Gastroesophageal sphincter (tissue), 4 donors: ENCODE results near the gene ARID1B. TPM values are rescaled to one million over a fixed set of nuclear protein-coding genes. Genes with fewer than 3 reads are reported as not detected.
A peak's percentile ranks its signal among the peaks of the same experiment; 100 is the strongest.

Experiments
- ATAC-seq: fragments of 150-250 bp; one replicate; pipeline ENCODE4 v1.9.1; 2016; ENCODE audit warnings: mild to moderate bottlenecking, moderate library complexity
- H3K27ac ChIP-seq, 4 donors: fragments of 200-600 bp; sonication (generic) in 3 of 4; 1 replicate in 3 of 4; 2 replicates in 1 of 4; pipeline ENCODE4 v1.5.1; 2016 to 2019
- H3K27me3 ChIP-seq: fragments of 200-600 bp; sonication (generic); one replicate; pipeline ENCODE4 v1.5.1; 2019
- H3K36me3 ChIP-seq, 2 donors: fragments of 200-600 bp; sonication (generic); one replicate each; pipeline ENCODE4 v1.5.1; 2019; ENCODE audit warnings: control low read depth in 1 of 2
- H3K4me1 ChIP-seq, 3 donors: fragments of 200-600 bp; sonication (generic); 1 replicate in 2 of 3; 2 replicates in 1 of 3; pipeline ENCODE4 v1.5.1; 2016 to 2019; ENCODE audit warnings: control low read depth in 2 of 3
- H3K4me3 ChIP-seq, 2 donors: fragments of 200-600 bp; sonication (generic); one replicate each; pipeline ENCODE4 v1.5.1; 2019; ENCODE audit warnings: mild to moderate bottlenecking in 1 of 2, moderate library complexity in 1 of 2
- H3K9me3 ChIP-seq, 3 donors: fragments of 200-600 bp; sonication (generic); one replicate each; pipeline ENCODE4 v1.5.1; 2017 to 2019; ENCODE audit warnings: control low read depth in 2 of 3
- EP300 ChIP-seq: sonication (generic); formaldehyde crosslinking; IDR thresholded peaks from one replicate; pipeline ENCODE4 v1.6.1; 2017; ENCODE audit warnings: antibody characterized with exemption, mild to moderate bottlenecking
- POLR2A ChIP-seq, 2 donors: fragments of 450-650 bp; IDR thresholded peaks; one replicate each; pipeline ENCODE4 v1.6.1; 2017; ENCODE audit warnings: antibody characterized with exemption in 2 of 2, mild to moderate bottlenecking in 2 of 2, moderate library complexity in 1 of 2
- POLR2AphosphoS5 ChIP-seq: sonication (generic); formaldehyde crosslinking; IDR thresholded peaks from one replicate; pipeline ENCODE4 v1.6.1; 2017; ENCODE audit warnings: antibody characterized with exemption
- WGBS, 2 donors: methylation state at CpG; one replicate each; pipeline ENCODE4 v1.1.5; 2018; ENCODE audit warnings: low coverage in 1 of 2; 5-methylcytosine and 5-hydroxymethylcytosine counted together
- total RNA-seq, 4 donors: library from RNA; depleted of rRNA; stranded (reverse); fragments of >200 nt; gene quantifications; one replicate each; pipeline ENCODE4 v1.1.0, GENCODE V29; 2016
- TF ChIP-seq, protein P1 (sequence below), 4 experiments: fragments of 200-600 bp in 2 of 4; fragments of 450-650 bp in 2 of 4; sonication (generic) in 1 of 4; IDR thresholded peaks; one replicate each; pipeline ENCODE4 v1.5.1; 2017 to 2019; ENCODE audit warnings: antibody characterized with exemption in 4 of 4, mild to moderate bottlenecking in 2 of 4, moderate library complexity in 2 of 4

ARID1B gene
- total RNA-seq, 4 donors from 2014 or later: 40.0 to 106 (median 79.7) TPM

DNA sequence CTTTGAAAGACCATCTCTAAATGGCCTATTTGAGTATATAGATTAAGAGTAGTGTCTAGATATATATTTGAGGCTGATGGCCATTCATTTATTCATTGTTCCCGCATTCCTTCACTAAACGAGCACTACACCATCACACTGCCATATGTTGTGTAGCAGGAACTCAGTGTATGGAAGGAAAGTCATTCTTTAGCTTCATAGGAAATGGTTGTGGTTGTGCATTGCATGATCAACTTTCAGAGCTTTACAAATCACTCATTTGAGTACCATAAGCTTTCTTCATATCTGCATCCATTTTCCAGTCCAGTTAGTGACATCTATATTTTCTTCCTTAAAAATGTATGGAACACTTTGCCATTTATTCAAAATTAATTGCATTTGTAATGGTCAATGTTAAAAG, 97.9 kb downstream of the ARID1B start:
- TF ChIP-seq, protein P1, sequence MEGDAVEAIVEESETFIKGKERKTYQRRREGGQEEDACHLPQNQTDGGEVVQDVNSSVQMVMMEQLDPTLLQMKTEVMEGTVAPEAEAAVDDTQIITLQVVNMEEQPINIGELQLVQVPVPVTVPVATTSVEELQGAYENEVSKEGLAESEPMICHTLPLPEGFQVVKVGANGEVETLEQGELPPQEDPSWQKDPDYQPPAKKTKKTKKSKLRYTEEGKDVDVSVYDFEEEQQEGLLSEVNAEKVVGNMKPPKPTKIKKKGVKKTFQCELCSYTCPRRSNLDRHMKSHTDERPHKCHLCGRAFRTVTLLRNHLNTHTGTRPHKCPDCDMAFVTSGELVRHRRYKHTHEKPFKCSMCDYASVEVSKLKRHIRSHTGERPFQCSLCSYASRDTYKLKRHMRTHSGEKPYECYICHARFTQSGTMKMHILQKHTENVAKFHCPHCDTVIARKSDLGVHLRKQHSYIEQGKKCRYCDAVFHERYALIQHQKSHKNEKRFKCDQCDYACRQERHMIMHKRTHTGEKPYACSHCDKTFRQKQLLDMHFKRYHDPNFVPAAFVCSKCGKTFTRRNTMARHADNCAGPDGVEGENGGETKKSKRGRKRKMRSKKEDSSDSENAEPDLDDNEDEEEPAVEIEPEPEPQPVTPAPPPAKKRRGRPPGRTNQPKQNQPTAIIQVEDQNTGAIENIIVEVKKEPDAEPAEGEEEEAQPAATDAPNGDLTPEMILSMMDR (IDR thresholded peaks at IDR 0.05): no peak
- TF ChIP-seq POLR2AphosphoS5 (no peak), EP300 (no peak), POLR2A (IDR thresholded peaks at IDR 0.05) (no peak)
- WGBS, 2 donors: 85% methylated on average over 2 of the region's 2 CpGs; no CpG with 5 or more reads in 1 of the 2 donors
- Histone ChIP-seq H3K4me3 (no peak overlapping the region), H3K4me1 (peaks cover 1 to 77% (median 13%) of the 10 kb centered on the region in 3 donors), H3K27ac (no peak overlapping the region), H3K27me3 (no peaks in the 10 kb centered on the region), H3K36me3 (peaks cover 0 to 5% of the 10 kb centered on the region in 2 donors), H3K9me3 (no peaks in the 10 kb centered on the region)
- ATAC-seq: no peak

DNA sequence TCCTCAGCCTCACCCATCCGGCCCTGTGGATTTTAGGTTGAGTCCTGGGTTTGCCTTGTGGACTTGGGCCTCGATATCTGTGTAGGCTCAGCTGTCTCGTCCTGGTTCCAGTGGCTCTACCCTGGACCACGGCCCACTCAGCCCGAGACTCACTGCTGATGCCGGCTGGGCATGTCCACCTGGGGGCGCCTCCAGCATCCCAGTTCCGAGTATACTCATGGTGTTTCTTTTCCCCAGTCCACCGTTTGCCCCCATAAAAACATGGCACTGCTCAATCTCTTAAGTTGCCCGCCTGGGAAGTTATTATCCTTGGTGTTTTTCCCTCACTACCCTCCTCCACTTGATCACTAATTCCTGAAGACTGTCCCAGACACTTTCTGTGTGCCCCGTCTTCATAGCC, 99.1 kb downstream of the ARID1B start:
- Histone ChIP-seq H3K4me3 (no peak overlapping the region), H3K4me1 (peaks cover 0 to 71% (median 11%) of the 10 kb centered on the region in 3 donors), H3K36me3 (peaks cover 0 to 5% of the 10 kb centered on the region in 2 donors), H3K27ac (no peak overlapping the region), H3K9me3 (no peaks in the 10 kb centered on the region), H3K27me3 (no peaks in the 10 kb centered on the region)
- 73 to 78% methylated on average over 7 to 11 of the region's 11 CpGs for WGBS, 2 donors
- no peak for ATAC-seq
- TF ChIP-seq EP300: no peak
- TF ChIP-seq, protein P1 (IDR thresholded peaks at IDR 0.05): peak in 1 of 4 experiments; percentile 35
- no peak for TF ChIP-seq POLR2A (IDR thresholded peaks at IDR 0.05)

DNA sequence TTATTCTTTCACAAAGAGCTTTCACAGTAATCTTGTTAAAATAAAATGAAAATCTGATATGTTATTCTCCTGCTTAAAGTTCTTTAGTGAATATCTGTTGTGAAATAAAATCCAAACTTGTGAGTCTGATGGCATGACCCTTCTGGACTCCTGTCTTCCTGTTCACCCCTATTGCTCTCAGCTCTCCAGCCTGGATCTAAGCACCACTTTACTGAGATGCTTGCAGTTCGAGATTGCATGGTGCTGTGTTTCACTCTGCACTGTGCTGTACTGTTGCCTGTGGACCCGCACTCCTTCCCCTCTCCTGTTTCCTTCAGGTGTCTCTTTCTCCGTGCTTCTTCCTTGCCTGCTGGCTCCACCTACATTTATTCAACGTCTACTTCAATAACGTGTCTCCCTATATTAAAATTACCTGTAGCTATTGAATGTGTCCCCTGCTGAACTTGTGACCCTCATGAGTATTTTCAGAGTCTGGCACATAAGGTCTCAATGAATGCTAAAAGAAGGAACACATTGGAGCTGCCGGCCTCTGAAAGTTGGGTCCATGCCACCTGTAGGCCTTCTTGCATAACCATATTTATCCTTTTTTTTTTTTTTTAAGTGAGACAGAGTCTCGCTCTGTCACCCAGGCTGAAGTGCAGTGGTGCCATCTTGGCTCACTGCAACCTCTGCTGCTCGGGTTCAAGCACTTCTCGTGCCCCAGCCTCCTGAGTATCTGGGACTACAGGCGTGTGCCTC, 100.1 kb downstream of the ARID1B start:
- 62 to 67% methylated on average over 7 to 8 of the region's 10 CpGs for WGBS, 2 donors
- Histone ChIP-seq H3K4me3 (no peak overlapping the region), H3K36me3 (peaks cover 0 to 5% of the 10 kb centered on the region in 2 donors), H3K9me3 (no peaks in the 10 kb centered on the region), H3K4me1 (peaks cover 0 to 77% (median 17%) of the 10 kb centered on the region in 3 donors), H3K27ac (no peak overlapping the region), H3K27me3 (no peaks in the 10 kb centered on the region)
- ATAC-seq: no peak
- TF ChIP-seq, protein P1 (IDR thresholded peaks at IDR 0.05): no peak
- no peak for TF ChIP-seq POLR2A (IDR thresholded peaks at IDR 0.05)
- no peak for TF ChIP-seq POLR2AphosphoS5
- no peak for TF ChIP-seq EP300

DNA sequence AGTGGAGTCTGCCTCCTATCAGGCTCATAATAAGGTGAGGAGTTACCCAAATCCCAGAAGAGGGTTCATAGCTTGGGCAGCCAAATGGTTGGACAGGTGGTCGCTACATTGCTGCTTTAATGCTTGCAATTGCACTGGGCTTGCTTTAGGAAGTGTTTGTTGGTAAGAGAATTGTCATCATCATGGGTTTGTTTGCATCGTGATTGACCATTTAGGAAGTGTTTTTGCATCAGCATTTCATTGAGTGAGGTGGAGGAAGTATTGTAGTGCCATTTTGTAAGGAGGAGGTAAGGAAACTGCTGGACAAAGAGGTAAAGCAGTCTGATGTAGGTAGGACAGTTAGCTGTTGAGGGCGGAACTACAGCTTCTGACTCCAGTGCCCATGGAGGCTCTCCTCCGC, 101.5 kb downstream of the ARID1B start:
- WGBS, 2 donors: 80 to 100% methylated on average over 1 to 2 of the region's 4 CpGs

More for the DNA sequence above, 101.5 kb downstream of the ARID1B start:
- H3K4me1 ChIP-seq: peaks cover 0 to 80% (median 20%) of the 10 kb centered on the region in 3 donors
- no peaks in the 10 kb centered on the region for H3K9me3 ChIP-seq
- no peak overlapping the region for H3K4me3 ChIP-seq
- no peak for ATAC-seq
- TF ChIP-seq, protein P1 (IDR thresholded peaks at IDR 0.05): no peak
- H3K27me3 ChIP-seq: no peaks in the 10 kb centered on the region
- H3K36me3 ChIP-seq: peaks cover 0 to 5% of the 10 kb centered on the region in 2 donors
- no peak overlapping the region for H3K27ac ChIP-seq
